ENCODE measurements around the gene TSPAN18.

Gene TSPAN18

GRCh38 chr11:44711787-44712608 is 14.8 kb upstream of the TSPAN18 start:
- no peak for DNase-seq

DNA sequence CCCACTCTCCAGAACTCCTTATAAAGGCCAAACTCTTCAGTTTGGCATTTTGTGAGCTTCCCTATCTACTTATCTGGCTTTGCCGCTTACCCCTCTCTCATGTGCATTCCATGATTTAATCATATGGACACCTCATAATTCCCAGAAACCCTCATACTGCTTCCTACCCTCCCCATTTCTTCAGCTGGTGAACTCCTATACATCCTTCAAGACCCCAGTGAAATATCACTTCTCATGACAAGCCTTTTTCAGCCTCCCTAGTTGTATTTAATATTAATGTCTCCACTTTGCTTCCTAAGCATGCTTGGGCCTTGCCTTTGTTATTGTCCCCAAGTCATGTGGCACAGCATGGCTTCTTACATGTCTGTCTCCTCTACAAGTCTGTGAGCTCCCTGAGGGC is 13.7 kb upstream of the TSPAN18 start:
- DNase-seq = no peak

- no peak for DNase-seq
Observed at GRCh38 chr11:44716256-44716655, 10.5 kb upstream of the TSPAN18 start.

DNA sequence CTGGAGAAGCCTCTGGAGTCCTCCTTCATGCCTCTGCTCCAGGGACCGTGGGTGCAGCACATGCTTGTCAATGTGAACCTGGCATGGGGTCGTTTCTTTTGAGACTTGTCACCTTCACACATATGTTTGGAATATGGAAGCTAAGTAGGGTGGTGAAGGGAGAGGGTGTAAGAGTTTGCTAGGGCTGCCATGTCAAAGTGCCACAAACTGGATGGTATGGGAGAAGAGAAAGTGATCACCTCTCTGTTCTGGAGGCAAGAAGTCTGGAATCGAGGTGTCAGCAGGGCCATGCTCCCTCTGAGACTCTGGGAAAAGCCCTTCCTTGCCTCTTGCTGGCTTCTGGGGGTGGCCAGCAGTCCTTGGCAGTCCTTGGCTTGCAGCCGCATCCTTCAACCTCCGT is 8.7 kb upstream of the TSPAN18 start:
- no peak for DNase-seq

DNA sequence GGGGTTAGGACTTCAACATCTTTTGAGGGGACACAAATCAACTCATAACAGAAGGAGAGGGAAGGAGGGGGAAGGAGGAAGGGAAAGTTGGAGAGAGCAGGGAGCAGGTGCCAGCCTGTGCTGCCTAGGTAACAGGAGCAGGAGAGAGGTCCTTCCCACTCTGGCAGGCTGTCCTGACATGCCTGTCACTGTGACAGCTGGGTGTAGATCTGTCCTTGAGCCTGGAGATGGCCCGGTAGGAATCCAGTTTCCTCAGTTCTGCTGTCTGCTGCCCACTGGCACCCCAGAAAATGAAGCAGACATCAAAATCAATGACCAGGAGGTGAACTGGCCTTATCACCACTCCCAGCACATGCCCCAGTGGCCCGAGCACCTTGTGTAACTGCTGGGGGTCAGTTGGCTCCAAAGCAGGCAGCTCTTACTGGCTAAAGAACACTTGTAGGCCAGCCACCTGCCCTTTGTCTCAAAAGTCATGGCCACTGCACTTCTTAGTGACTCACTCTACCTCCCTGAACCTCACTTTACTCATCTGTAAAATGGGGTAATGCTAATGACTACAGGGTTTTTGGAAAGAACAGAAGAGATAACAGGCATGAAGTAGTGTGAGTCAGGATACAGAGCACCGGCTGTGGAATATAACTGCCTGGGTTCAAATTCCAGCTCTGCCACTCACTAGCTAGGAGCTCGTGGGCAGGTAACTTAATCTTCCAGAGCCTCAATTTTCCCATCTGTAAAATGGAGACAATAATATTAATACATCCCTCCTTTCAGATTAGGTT is 8.0 kb upstream of the TSPAN18 start:
- no peak for DNase-seq

- DNase-seq = no peak
Observed at GRCh38 chr11:44725016-44725685, 1.6 kb upstream of the TSPAN18 start.

DNA sequence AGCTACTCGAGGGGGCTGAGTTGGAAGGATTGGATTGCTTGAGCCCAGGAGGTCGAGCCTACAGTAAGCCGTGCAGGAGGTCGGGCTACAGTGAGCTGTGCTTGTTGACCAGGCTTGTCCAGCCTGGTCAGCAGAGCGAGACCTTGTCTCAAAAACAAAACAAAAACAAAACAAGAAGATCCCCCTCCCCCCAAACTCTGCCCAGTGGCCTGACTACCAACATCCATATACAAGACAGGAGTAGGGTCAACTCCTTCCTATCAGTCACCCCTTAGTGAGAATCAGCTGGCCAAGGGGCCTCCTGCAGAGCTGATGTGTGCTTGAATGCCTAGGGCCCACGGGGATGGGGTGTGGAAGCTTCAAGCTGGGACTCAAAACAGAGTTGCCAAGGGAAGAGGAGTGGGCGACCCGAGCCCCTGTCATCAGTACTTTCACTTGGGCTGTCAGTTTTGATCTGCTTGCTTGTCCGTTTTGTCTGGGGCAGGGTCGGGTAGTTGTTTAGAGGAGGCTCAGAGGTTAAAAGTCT is 942 bp upstream of the TSPAN18 start:
- no peak for DNase-seq

- no peak for DNase-seq
Observed at GRCh38 chr11:44727114-44727372, 281 bp downstream of the TSPAN18 start.

DNA sequence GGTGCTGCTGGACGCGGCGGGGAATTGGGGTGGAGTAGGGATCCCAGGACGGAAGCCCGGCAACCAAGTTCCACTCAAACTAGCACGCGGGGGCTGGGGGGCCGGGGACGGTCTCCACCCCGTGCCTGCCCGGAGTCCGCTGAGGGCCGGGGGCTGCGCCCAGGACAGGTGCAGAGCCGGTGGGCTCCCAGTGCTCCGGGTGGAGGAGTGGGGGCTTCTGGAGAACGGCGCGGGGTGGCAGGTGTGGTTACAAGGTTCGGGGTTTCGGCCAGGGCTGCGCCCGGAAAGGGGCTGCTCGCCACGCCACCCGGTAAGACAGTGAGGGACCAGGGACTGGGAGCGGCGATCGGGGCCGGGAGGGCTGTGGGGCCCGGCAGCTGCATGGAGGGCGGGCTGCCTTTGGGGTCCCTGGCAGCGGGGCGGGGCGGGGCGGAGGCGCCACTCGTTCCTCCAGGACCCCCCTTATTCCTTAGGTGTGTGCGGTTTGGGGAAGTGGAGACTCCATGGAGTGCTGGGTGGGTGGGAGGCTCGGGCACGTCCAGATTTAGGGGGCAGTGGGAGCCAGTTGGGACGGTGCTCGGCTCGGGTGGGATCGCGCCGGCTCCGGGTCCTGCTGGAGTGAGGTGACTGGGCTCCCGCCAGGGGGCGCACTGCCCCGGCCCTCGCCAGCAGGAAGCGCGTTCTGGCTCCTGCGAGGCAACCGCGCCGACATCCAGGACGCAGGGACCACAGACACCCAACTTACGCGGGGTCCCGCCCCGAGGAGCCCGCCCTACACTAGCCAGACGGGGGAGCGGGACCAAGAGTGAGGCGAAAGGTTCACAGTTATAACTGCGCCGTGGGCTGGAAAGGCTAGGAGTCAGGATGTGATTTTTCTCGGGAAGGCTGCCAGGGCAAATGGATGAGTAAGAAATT is 868 bp downstream of the TSPAN18 start:
- peak; percentile 69 for DNase-seq

DNA sequence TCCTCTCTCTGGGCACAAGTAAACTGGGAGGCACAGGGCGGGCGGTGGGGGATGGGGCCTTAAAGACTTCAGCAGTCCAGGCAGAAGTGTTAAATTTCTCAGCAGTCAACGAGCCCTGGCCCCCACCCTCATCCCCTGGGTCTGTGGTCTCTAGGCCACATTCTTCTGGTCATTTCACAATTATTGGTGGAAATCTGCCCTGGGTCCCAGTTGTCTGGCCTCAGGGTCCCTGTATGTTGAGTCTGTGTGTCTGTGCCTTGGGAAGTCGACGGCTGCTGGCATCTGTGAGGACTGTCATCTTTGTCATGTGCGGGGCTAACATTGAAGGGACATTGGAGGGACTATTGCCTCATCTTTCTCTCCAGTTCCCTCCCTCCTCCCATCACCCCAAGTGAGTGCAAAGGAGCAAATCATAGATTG is 1.7 kb downstream of the TSPAN18 start:
- DNase-seq = no peak

- DNase-seq = no peak
Observed at GRCh38 chr11:44729063-44729462, 2.3 kb downstream of the TSPAN18 start.

GRCh38 chr11:44729713-44730112 is 3.0 kb downstream of the TSPAN18 start:
- DNase-seq = no peak

DNA sequence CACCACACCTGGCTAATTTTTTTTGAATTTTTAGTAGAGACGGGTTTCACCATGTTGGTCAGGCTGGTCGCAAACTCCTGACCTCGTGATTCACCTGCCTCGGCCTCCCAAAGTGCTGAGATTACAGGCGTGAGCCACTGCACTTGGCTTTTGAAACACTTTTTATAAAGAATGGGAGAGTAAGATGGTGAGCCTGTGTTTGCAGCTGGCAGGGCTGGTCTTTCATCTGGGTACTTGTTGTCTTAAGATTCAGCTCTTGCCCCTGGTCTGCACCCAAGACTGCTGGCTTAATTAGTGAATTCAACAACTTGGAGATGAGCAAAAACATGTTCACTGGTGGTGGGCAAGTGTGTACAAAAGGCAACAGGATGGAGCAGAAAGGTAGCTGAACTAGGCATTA is 4.0 kb downstream of the TSPAN18 start:
- DNase-seq = no peak

- DNase-seq = no peak
Observed at GRCh38 chr11:44731685-44732430, 5.1 kb downstream of the TSPAN18 start.

DNA sequence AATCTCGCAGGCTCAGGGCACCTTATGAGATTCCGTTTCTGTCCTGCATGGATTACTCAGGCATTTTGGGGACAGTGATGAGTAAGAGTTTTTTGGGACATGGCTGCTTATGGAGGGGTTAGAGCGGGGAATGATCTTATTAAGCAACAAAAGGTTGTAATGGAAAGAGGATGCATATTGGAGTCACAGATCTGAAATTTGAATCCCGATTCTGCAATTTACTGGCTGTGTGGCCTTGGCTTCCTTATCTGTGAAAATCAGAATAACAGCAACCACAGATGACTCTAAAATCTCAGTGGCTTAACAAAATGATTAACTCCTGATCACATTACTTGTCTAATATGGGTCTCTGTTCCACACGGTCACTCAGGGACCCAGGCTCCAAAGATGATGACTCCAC is 5.8 kb downstream of the TSPAN18 start:
- no peak for DNase-seq

DNA sequence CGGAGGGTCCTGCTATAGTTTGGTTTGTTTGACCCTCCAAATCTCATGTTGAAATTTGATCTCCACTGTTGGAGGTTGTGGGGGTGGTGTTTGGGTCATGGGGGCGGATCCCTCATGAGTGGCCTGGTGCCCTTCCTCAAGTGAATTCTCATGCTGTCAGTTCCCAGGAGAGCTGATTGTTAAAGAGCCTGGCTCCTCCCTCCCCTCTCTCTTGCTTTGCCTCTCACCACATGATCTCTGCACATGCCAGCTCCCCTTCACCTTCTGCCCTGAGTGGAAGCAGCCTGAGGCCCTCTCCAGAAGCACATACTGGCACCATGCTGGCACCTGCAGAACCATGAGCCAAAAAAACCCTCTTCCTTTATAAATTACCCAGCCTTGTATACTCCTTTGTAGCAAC is 7.1 kb downstream of the TSPAN18 start:
- DNase-seq = no peak

DNA sequence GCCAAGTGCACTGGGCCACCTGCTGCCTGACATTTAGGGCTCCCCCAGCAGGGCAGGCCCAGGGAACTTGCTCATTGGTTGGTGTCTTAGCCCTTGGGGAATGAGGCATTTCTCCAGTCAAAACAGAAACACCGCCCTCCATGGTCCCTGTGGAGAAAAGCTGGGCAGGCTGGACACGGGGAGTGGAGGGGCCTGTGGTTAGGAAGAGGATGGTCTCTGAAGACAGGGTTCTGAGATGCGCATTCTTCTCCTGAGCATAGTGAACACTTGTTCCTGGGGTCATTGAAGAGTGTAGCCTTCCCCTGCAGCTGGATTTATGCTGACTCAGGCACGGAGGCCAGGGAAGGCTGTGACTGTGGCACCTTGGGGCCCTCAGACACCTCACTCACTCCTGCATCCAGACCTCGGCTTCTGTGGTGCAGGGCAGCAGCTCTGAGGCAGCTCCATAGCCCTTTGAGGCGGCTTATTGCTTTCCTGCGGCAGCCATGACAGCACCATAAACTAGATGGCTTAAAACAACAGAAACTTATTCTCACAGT is 8.2 kb downstream of the TSPAN18 start:
- no peak for DNase-seq

DNA sequence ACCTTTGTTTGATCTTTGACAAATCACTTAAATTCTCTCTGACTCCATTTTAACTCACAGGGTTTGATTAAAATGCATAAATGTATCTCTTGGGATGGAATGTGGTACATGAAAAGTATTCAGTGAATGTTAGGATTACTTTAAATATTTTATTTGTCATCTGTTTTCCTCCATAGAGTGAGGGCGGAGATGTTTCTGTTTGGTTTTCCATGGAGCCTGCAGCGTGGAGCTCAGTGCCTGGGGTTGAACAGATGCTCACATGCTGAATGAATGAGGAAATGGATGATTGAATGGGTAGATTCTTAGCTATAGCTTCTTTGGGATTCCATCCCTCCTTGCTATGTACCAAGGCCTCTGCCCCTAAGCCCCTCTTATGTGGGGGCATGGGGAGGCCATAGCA is 10.0 kb downstream of the TSPAN18 start:
- DNase-seq = no peak

DNA sequence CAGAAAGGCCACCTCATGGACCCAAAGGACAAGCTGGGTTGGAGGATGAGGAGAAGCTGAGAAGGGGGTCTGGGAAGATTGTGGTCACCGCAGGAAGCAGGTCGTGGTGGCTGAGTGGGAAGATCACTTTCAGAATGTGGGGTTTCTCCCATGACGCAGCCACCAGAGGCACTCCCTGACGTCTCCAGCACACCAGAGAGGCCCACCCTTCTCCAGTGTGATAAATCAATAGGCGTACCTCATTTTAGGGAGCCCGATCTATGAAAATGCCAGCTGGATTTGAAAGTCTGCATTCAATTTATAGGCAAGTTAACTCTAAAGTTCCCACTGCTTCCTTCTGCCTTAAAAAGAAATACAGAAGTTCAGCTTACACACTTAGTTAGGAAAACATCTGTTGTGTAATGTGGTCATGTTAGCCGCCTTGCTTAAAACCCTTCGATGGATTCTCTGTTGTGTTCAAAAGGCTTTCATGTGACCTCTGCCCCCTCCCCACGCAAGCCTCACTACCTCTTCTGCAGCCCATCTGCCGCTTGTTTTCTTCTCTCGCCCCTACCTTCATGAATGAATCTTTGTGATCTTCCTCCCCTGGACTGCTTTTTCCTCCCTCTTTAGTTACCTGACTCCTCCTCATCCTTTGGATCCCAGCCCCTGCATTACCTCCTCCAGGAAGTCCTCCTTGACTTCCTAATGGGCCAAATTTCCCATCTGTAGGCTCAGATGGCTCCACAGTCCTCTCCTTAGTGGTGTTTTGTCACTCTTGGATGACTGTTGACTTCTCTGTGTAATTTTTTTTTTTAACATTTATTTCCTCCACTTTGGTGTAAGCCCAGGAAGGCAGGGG is 10.7 kb downstream of the TSPAN18 start:
- no peak for DNase-seq

DNA sequence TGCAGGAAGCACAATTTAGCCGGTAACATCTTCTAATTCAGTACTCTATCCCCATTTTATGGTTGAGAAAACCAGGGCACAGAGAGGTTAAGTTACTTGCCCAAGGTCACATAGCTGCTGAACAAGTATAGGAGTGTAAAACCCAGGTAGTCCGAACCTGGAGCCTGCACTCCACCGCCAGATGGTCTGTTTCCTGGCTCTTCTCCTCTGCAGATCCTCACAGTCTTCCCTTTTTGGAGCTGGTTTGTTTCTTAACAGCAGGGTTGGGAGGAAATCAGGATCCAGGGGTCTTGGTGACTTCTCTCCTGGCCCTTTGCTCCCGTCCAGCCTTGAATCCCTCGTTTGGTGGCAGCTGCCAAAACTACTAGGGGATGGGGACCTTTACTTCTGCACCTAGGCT is 12.0 kb downstream of the TSPAN18 start:
- DNase-seq = no peak

DNA sequence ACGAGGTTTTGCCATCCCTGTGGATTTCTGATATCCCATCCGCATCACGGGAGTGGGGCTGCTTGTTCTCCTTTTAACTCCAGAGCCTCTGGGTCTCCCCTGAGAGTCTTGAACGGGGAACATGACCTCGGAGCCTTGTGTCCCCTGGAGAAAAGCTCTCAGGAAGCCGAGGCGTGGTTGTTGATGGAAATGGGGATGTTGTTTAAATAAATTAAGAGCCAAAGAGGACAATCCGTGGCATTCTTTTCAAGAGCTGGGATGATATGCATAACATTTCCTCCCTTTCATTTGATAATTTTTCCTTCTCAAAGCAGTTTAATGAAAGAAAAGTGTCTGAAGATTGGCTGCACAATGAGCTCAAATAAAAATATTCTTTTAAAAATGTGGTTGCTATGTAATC is 14.2 kb downstream of the TSPAN18 start:
- DNase-seq = no peak
